Esophagus mucosa (tissue), 1 donor: ENCODE results near the gene LANCL3. TPM values are rescaled to one million over a fixed set of nuclear protein-coding genes. Genes with fewer than 3 reads are reported as not detected.
"Not testable (repeated sequence)": the region's sequence is repeated elsewhere in the genome, so short reads cannot be mapped to it uniquely, and the experiment has no call there.

ENCODE experiments used
- ATAC-seq: fragments of 200-7000 bp; cut with Tn5 transposase; one replicate; pipeline ENCODE4 v1.9.1; 2020
- total RNA-seq: library from RNA; stranded (reverse); gene quantifications from one replicate; pipeline ENCODE4 v1.2.4, GENCODE V29; 2023
- donor health status: DM: yes; HTN: yes; CAD: no.

LANCL3 gene
- total RNA-seq, 1 donor from 2014 or later = 2.6 TPM

- ATAC-seq = peak; percentile 98
These were observed 56.1 kb downstream of the LANCL3 start for GRCh38 chrX:37627602-37628001.

GRCh38 chrX:37638047-37638446 is 66.6 kb downstream of the LANCL3 start:
- ATAC-seq = no peak

DNA sequence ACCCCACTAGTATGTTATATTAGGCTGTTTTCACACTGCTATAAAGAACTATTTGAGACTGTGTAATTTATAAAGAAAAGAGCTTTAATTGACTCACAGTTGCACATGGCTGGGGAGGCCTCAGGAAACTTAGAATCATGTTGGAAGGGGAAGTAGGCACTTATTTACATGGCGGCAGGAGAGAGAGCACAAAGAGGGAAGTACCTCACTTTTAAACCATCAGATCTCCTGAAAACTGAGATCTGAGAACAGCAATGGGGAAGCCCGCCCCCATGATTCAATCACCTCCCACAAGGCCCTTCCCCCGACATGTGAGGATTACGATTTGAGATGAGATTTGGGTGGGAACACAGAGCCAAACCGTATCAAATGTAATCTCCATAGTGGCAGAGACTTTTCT is 68.7 kb downstream of the LANCL3 start:
- no peak for ATAC-seq

DNA sequence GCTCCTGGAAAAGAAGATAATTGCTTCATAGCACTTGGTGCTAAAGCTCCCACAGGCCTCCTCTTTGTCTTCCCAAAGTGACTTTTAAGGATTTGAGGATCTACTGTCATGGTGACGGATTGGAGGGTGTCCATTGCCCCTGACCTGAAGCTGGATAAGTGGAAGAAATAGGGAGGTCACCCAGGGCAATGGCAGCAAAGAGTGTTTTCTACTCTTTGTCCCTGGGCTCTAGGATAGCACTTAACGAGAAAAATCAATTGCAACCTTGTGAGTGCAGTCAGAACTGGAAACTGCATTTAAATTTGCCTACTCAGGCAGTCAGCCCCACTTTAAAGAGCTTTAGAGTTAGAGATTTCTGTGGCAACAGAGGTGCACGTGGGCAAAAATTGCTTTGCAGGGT is 70.4 kb downstream of the LANCL3 start:
- ATAC-seq = no peak

- ATAC-seq = peak; percentile 94
These were observed 73.2 kb downstream of the LANCL3 start for GRCh38 chrX:37644381-37645305.

DNA sequence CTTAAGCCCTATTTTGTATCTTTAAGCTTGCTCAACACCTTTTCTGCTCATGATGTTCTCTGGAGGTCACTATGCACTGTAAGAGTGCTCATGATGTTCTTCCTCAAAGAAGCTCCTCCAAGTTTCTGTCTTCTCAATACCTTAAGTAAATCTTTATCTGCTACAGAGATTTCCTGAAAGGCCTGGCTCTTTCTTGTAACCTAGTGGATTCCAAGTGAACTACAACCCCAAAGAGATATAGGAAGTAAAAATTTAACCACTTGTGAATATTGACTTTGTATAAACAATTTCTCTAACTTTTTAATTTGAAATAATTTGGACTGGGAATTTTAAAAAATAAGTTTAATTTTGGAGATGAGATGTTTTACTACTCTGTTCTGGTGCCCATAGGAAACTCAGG is 74.8 kb downstream of the LANCL3 start:
- ATAC-seq = no peak

- not testable (repeated sequence) for ATAC-seq
These were observed 79.4 kb downstream of the LANCL3 start for GRCh38 chrX:37650879-37651278.

- peak; percentile 52 for ATAC-seq
These were observed 80.5 kb downstream of the LANCL3 start for GRCh38 chrX:37651921-37652452.

- no peak for ATAC-seq
These were observed 81.2 kb downstream of the LANCL3 start for GRCh38 chrX:37652589-37653231.

- no peak for ATAC-seq
These were observed 82.1 kb downstream of the LANCL3 start for GRCh38 chrX:37653397-37654085.

GRCh38 chrX:37658343-37659030 is 87.0 kb downstream of the LANCL3 start:
- no peak for ATAC-seq

DNA sequence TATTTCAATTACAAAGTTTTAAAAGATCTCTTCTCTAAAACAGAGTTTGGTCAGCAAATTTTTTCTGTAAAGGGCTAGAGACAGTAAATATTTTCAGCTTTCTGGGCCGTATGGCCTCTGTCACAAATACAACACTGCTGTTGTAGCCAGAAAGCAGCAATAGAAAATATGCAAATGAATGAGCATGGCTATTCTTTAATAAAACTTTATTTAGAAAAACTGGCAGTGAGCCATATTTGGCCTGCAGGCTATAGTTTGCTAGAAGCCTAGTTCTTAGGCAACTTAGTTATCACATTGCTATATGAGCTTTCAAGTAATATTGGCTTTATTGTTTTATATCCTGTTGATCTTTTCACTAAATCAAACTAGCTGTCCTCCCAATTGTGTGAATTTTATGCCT is 87.6 kb downstream of the LANCL3 start:
- ATAC-seq = no peak

GRCh38 chrX:37662181-37662580 is 90.7 kb downstream of the LANCL3 start:
- no peak for ATAC-seq

DNA sequence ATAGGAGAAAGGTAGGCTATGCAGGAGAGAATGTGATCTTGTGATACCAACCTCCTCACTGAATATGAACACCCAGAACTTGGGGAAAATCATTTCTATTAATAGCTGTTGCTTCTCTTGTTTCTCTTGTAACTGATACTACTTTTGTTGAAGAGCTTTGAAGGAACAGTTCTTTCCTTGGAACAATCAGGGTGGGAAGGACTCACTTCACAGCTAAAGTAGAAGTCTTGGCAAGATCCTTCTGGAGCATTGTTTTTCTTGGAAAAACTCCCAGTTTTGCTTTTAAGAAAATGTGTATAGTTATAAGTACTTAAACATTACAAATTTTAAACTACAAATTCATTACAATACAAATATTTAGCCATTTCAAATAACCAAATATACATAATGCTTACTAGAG is 95.1 kb downstream of the LANCL3 start:
- no peak for ATAC-seq

DNA sequence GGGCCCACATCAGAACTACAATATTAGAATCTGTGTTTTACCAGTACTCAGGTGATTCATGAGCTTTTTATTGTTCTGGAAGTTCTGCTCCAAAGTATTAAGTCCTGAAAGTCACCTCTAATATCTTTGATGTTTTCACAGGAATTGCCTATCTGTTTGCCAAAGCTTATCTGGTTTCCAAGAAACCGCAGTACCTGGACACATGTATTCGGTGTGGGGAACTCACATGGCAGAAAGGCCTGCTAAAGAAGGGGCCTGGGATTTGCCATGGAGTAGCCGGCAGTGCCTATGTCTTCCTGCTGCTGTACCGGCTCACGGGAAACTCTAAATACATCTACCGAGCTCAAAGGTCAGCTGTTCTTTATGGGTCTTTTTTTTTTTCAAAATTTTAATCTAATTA is 95.7 kb downstream of the LANCL3 start:
- no peak for ATAC-seq

- no peak for ATAC-seq
These were observed 101.1 kb downstream of the LANCL3 start for GRCh38 chrX:37672563-37672962.

DNA sequence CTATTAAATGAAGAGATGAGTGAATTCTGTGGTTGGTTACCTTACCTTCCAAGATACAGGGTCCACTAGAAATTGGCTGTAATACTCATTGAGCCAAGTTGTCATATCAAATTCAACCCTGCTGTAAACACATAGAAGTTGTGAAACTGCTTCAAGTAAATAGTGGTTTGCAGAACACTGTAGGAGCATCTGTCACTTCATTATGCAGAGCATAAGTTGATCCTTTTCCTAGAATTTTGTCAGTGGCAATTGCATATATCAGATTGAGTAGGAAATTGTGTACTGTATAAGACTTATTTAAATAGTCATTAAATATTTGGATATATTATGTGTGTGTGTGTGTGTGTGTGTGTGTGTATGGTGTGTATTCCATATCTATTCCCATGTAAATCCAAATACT is 105.3 kb downstream of the LANCL3 start:
- ATAC-seq = no peak

- ATAC-seq = no peak
These were observed 105.8 kb downstream of the LANCL3 start for GRCh38 chrX:37677243-37677642.

DNA sequence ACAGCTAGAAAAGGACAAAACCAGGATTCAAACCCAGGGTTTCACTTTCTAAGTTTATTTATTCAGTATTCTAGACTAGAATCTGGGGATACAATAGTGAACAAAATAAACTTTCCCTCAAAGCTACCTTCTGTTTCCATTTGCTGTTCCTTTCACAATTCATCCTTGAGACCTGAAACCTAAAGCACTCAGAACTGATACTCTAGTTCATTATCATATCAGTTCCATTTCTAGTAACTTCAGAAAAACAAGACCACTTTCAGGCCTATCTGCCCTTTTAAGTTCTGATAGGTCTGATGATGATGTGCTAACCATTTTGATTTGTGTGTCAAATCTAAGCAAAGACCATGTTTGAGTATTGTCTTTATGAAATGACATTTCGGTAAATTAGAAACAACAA is 106.3 kb downstream of the LANCL3 start:
- ATAC-seq = no peak

DNA sequence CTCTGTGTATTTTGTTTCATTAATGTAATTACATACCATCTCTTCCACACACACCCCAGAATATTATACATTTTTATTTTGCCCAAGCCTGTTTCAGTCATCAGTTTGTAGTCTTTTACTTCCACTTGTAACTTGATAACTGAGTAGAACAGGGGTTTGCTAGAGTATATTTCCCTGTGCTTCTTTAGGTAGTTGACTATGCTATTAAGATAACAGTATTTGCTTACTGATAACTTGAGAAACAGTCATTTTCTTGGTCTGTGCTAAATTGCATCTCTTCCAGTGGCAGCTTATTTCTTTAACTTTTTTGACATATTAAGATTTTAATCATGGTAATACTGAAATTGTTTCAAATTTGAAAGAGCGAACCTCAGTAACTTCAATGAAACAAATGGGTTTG is 107.1 kb downstream of the LANCL3 start:
- ATAC-seq = no peak

GRCh38 chrX:37679230-37679629 is 107.8 kb downstream of the LANCL3 start:
- no peak for ATAC-seq

- ATAC-seq = no peak
These were observed 108.4 kb downstream of the LANCL3 start for GRCh38 chrX:37679888-37680287.

- no peak for ATAC-seq
These were observed 113.0 kb downstream of the LANCL3 start for GRCh38 chrX:37684426-37684825.
